ENCODE results near the gene POC1A.

The POC1A gene

DNA sequence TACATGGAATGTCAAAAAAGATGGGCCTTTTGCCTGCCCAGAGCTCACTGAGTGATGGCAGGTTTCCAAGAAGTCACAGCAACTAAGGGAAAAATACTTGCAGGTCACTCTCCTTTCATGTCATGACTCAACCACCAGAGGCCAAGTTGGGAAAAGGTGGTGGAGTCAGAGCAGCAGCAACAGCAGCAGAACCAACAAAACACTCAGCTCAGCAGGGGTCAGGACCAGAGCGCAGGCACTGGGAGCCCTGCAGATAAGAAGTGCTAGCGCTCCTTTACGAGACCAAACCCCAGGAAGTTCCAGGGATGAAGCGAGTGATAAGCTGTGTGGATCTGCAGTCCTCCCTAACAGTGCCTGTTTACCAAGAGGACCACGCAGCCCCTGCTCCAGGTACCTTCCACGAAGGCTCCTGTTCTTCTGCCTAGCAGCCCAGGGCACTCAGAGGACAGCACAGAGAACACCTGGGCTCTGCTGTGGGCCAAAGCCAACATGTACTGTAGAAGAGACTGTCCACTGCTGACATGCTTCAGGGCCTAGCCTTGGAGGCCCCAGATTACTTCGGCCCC is 26.0 kb downstream of the POC1A start:
- peak; percentile 47 for DNase-seq (ENCODE audit: low spot score)

DNA sequence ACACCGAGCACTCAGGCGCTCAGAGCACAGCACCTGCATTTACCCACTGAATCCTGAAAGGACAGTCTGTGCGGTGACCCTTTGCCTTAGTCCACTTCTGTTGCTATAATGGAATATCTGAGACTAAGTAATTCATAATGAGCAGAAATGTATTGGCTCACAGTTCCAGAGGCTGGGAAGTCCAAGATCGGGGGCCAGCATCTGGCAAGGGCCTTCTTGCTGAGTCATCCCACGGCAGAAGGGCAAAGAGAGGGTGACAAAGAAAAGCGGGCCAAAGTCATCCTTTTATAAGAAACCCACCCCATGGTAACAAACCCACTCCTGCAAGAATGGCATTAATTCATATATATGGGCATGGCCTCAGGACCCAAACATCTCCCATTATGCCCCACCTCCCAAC is 27.7 kb downstream of the POC1A start:
- DNase-seq (ENCODE audit: low spot score) = no peak

DNA sequence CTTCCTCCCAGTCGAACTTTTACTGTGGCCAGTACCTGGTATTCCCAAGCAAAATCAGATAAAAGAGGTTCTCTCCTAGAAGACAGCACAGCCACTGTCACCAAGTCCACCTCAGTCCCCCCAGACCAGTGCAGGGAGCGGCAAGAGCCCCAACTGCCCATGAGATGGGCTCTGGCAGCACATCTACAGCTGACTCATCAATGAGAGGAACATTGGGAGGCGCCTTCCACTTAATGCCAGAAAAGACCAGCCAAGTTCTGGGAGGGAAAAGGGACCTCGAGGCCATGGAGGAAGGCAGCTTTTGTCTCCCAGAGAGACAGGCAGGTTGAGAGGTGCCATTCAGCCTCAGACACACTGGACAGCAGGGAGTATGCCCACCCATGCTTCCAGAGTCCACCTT is 28.2 kb downstream of the POC1A start:
- DNase-seq (ENCODE audit: low spot score) = no peak

DNA sequence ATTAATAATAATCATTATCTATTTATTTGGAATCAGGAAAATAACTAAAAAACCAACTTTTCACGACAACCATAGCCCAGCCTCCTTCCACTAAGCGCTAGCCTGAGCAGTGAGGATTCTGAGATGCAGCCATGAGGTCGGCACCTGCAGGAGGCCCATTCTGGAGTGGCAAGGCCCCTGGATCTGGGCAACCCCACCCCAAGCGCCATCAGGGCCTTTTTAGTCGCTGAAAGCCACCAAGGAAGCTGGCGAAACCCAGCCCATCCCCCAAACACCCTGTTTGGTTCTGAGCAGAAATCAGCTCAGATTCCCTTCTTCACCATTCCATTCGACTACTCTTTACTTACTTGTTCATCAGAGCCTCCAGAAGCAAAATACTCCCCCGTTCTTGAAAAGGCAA is 29.5 kb downstream of the POC1A start:
- no peak for DNase-seq (ENCODE audit: low spot score)

DNA sequence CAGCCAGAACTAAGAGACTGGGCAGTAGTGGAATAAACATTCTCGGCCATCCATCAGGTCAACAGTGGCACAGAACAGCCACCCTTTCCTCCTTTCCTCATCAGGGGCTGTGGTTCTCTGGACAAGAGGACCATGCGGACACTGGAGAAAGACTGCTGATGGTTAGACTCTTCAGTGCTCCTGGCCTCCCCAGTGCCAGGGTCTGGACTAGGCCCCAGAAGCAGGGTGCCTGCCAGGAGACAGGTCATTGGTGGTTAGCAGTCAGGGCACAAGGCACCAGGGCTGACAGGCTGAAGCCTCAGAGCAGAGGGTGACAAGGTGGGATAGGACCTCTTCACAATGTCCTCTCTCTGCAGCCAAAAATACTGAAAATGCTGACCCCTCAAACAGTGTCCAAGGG is 30.1 kb downstream of the POC1A start:
- no peak for DNase-seq (ENCODE audit: low spot score)

DNA sequence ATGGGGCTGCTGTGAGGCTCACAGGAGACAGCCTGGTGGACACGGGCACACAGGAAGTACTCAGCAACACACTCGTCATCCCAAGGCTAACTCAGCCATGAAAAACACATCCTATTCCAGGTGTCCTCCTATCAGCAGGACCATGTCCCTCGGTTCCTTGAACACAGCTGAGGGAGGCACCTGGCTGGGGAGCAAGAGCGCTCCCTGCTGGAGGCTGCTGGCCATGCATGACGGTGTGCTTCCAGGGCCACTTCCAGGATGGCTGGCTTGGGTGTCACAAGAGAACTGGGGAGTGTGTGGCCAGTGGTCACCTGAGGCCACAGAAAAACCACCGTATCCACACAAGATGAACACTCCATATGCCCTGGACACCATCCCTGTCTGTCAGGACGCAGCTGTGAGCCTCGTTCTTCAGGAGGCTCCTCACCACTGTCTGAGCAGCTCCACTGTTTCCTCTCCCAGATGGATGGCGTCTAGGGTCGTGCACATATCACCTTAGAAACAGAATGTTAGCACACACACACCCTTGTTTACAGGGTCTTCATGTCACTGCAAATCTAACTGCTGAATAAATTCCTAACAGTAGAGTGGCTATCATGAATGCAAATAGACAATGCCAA is 31.0 kb downstream of the POC1A start:
- peak; percentile 86 for DNase-seq (ENCODE audit: low spot score)

DNA sequence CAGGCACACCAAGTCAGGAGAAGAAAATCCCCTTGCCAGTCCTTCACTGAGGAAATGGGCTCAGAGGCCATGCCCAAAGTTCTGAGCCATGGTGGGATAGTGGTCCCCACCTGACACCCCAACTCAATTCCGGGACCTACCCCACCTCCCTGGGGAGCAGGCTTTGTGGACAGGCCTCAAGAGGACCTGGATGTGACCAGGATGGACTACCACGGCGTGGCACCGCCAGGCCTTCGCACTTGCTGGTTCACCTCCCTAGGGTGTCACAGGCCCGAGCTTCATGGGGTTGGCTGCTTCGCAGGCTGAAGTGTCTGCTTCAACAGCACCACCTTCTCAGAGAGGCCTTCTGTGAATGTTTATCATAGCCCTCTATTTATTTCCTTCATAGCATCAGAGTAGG is 31.7 kb downstream of the POC1A start:
- no peak for DNase-seq (ENCODE audit: low spot score)

DNA sequence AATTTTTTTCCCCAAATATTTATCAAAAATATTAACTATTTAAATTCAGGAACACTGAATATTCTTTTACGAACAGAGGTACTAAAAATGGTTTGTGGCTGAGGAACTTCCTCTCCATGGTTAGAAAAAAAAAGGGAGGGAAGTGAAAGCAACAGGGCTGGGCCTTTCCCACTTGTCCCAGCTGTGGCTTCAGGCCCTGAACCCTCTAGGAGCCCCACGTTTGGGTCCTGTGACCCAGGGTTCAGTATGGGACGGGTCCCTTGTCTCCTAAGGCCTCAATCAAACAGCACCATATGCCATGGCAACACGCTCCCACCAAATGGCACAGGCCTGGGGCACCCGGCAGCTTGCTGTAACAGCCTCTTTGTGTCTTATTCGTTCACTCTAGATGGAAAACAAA is 32.4 kb downstream of the POC1A start:
- no peak for DNase-seq (ENCODE audit: low spot score)

DNA sequence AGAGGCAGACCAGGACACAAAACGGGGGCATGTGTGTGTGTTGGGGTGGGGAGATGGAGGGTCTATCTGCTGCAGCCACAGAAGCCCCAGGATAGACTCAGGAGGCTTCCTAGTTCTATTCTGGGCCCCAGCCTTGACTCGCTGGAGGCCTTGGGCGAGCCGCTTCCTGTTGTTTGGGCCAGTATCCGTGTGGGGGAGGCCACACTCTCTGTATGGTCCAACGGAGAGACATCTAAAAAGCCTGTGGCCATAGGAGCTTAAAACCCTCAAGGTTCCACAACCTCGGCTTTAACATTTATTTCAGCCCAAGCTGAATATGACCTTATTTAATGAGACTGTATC is 32.8 kb downstream of the POC1A start:
- DNase-seq (ENCODE audit: low spot score) = no peak

DNA sequence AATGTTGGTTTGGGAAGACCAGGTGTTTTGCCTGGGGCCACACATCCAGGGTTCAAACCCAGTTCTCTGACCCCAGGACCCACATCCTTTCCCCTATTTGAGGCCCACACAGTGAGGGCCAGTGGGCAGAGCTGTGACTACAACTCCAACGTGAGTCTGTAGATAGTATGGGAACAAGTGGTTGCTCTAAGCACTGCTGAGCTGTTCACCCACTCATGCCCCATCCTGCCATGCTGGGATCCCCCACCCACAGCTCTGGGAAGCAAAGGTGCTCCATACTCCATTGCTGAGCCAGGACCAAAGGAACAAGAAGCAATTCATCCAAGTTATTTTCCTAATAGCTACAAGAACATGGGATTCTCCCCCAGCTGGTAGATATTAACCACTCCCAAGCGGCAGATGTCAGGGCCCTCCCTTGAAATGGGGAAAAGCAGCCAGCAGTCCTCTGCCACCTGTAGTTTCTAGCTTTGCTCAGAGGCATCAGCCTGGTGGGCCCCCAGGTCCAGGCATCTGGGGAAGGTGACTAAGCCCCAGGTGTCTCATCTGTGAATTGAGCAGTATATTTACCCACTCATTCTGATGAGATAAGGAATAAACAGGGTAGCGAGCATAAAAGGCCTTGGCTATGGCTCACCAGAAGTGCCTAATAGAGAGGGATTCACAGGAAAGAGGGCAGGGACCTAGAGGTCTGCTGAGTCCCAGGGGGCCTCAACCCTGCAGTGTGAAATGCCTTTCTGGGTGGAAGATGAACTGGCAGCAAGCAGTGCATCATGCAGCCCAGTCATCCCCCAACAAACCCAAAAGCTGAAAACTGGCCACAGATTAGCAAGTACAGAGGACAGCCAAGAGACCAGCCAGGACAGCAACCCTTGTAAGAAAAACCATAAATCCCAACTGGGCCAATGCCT is 33.4 kb downstream of the POC1A start:
- no peak for DNase-seq (ENCODE audit: low spot score)

DNA sequence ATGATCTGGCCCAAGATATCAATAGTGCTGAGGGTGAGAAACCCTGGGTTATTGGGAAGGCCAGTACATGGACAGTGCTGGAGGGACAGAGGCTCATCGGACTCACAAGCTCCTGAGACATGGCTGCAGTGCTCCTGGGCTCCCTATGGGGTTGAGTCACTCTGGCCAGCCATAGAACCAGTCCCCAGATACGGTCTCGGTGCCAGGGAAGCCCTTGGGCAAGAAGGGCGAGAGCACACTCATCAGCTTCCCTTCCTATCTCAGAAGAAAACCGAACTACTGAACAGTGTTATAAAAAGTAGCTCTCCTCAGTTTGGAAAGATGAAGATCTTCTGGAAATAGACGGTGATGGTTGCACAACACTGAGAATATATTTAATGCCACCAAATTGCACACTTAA is 34.4 kb downstream of the POC1A start:
- no peak for DNase-seq (ENCODE audit: low spot score)

DNA sequence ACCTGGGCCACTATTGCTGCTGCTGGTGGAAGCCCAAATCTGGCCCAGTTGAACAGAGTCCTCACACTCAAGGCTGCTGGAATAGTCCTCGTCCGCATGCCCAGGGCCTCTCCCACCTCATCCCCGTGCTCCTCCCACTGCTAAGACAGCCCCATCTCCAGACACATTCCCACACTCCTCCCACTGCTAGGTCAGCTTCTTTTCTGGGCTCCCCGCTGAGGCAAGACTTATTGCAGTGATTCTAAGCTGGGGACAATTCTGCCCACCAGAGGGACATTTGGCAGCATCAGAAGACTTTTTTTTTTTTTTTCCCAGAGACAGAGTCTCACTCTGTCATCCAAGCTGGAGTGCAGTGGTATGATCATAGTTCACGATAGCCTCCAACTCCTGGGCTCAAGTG is 35.1 kb downstream of the POC1A start:
- DNase-seq (ENCODE audit: low spot score) = no peak

DNA sequence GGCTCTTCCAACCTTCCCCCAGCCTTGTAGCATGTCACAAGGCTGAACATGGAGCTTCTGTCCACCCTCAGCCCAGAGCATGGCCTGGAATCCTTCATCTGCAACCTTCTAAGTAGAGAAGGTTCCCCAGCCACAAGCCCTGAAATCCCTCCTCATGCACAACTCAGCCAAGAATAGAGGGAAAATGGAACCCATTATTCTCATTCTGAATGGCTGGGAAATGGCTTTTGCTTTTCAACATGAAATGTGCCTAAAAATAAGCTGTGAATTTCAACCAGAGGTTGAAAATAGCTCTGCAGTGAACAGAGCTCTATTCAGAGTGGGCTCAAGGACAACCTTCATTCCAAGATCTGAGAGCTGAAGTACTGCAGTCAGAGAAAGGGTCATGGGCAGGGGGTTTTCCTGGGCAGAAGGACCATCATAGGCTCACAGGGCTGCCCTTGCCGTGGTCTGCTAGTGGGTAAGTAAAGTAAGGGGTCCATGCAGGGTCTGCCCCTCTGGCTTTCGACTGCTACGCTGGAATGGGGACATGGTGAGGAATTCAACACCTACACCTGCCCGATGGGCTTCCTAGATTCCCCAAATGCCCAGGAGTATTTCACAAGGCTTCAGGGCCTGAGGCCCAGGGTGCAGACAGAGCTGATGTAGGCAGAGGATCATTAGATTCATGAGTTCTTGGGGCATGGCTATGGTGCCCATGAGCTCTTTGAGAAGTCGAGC is 35.9 kb downstream of the POC1A start:
- no peak for DNase-seq (ENCODE audit: low spot score)

DNA sequence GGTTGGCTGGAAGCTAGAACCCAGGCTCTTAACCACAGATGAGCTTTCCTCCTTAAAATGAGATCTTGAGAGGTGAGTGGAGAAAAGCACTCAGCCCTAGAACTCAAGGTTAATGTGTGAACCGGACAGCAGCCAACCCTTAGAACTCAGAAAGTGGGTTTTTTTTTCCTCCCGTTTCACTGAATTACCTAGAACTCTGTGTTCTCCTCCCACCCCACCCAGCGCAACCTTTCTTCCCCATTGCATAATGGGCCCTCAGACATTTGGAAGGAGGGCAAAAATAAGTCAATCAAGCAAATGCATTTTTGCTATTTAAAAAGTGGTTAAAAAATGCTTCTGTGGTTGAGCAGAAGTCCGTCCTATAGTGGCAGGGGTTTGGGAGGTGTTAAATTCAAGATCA is 36.7 kb downstream of the POC1A start:
- no peak for DNase-seq (ENCODE audit: low spot score)

DNA sequence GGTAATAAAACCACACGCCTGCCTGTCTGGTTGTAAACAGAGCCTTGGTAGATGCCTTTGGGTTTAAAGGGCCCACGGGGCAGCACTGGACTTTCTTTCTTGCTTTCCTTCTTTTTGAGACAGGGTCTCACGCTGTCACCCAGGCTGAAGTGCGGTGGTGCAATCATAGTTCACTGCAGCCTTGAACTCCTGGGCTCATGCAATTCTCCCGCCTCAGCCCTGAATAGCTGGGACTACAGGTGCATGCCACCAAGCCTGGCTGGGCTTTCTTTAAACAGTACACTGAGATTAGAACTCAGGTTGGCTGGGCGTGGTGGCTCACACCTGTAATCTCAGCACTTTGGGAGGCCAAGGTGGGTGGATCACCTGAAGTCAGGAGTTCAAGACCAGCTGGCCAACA is 42.2 kb downstream of the POC1A start:
- no peak for DNase-seq (ENCODE audit: low spot score)

DNA sequence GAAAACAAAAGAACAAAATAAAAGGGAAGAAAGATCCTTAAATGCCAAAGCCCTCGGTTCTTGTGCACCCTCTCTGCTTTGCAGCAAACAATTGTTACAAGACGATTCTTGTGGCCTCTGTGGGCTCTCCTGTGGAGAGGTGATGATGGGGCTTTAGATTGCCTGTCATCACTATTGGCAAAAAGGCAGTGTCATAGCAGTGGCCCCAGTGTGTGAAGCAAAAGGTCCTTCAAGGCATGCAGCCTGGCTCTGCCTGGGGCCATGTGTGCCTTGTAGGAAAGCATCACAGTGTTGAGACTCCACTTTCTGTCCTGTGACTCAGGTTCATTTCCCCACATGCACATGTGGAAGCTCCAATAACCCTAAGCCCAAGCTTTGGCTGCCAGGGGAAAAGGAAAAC is 43.7 kb downstream of the POC1A start:
- DNase-seq (ENCODE audit: low spot score) = no peak

DNA sequence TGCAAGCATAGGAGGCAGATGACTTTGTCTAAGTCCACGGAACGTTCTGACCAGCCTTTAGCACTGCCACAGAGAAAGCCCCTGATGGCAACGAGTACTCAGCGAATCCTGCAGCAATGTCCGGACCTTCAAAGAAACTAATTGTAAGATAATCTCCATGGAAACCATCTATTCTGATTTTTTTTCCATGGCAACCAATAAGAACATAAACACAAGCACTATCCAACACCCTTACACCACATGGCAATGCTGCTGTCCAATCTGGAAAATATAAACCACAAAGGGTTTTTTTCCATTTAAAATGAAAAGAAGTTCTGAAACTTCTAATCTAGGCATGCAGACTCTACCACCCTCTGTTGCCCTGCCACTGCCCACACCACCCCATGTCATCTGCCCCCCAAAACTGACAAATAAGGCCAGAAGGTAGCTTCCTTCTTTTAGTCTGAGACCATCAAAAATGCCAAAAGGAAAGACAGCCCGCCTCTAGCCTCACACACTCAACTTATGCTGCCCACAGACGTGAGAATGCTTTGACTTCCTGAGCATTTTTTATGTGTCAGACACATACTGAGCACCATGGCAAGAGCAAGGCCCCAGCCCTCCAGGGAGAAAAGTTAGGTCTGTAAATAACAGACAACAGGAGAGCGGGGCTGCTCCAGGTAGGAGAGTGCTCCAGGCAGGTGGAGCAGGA is 44.5 kb downstream of the POC1A start:
- no peak for DNase-seq (ENCODE audit: low spot score)

DNA sequence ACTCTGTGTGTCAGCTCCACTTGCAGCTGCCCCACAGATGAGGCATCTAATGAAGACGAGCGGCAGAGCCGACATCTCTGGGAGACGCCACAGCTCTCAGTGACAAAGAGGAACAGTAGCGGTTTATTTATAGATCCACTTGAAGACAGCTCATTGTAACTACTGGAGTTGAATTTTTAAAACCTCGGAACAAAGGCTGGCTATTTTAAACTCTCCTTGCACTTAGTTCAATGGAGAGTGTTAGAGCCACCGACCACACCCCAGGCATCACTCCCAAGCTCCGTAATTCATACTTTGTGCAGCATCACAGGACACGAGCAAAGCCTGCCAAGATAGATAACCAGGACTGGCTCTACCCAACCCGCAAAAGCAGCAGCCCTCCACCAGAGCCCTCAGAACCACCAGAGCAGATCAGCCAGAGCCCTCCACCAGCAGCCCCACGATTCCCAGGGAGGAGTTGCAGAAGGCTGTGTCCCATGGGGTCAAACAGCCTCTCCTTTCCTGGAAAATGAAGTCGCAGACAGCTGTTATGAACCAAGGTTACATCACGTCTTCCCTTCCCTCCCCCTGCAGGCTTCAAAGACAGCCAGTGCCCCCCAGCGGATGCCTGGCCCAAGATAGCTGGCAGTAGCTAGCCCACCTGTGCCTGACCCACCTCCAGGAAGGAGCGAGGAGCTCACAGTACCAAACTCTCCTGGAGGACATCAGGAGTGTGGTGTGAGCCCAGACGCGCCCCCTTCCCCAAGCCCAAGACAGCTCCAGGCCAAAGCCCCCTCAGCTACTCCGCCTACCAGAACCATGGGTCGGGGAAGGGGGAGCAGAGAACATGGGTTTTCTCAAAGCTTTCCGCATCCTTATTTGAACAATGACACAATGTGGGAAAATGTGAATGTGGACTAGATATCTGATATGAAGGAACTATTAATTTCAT is 45.7 kb downstream of the POC1A start:
- peak; percentile 71 for DNase-seq (ENCODE audit: low spot score)

DNA sequence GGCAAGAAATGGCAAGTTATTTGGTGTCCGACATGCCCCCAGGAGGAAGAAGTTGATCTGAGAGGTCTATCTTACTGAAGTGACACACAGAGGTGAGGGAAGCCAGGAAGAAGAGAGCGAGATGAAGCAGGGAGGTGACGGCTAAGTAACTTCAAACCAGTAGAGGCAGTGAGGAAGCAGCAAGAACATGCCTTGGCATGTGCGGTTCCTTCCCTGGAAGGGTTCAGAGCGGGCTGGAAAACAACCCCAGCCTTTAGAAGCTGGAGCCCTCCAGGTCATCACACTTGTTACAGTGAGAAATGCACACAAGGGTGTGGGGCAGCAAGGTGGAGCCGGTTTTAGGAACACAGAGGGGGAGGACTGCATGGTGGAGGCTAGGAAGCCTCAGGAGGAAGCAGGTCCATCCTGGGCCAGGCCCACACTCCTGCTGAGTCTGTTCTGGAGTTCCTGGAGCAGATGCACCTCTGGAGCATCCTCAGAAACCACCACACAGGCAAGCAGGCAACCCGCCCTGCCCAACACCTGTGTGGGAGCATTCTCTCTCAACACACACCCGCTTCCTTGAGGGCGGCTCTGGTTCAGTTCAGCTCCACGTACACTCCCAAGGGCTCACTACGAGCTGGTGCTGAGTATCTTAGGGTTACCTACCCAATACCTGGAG is 47.1 kb downstream of the POC1A start:
- no peak for DNase-seq (ENCODE audit: low spot score)

Data from AG08395 (cell line).